Measurements from ENCODE around the gene RBM48. TPM values are rescaled to one million over a fixed set of nuclear protein-coding genes. Genes with fewer than 3 reads are reported as not detected.

Gene RBM48
- total and polyA plus RNA-seq, 9 of the 15 experiments (the other 6 are each of a cell fraction or from before 2014, with no cell fraction given): 9.9 to 35.1 (median 16.3) TPM

- FAIRE-seq (no peak), DNase-seq (ENCODE audit: extremely low read depth in 1 of 4, low spot score in 3 of 4) (no peak), ATAC-seq (no peak)
- H3K27me3 ChIP-seq (ENCODE audit: control insufficient read depth in 2 of 2, insufficient read depth in 2 of 2, low read length in 2 of 2): peaks cover 0 to 16% of the 10 kb centered on the region in 2 experiments; a peak in 3 of 5 replicates
- no peak overlapping the region for H3K4me2 ChIP-seq (ENCODE audit: insufficient read depth, low read length)
- no peaks in the 10 kb centered on the region for H3K79me2 ChIP-seq (ENCODE audit: control insufficient read depth, insufficient read depth, low read length)
- CTCF ChIA-PET (ENCODE audit: low intra/inter-chr PET ratio): no interaction called here
- H4K20me1 ChIP-seq (replicated peaks; ENCODE audit: control insufficient read depth, insufficient read depth, low read length): no peaks in the 10 kb centered on the region
- no peaks in the 10 kb centered on the region for H3K9me3 ChIP-seq (replicated peaks; ENCODE audit: control insufficient read depth, insufficient read depth, low read depth, low read length)
- intact Hi-C loops (cut with micrococcal nuclease): no loop called here
- no peak overlapping the region for H3K4me3 ChIP-seq
- H3K9ac ChIP-seq (ENCODE audit: insufficient read depth in 1 of 2, low read depth in 2 of 2, low read length in 2 of 2): no peak overlapping the region
- H2AFZ ChIP-seq (ENCODE audit: low read depth, low read length): no peak overlapping the region
- H3K36me3 ChIP-seq (ENCODE audit: control insufficient read depth, insufficient read depth, low read length): no peaks in the 10 kb centered on the region
- H3K4me1 ChIP-seq (replicated peaks in 1 of 2; ENCODE audit: control insufficient read depth in 2 of 2, insufficient read depth in 2 of 2, low read length in 2 of 2): peaks cover 0 to 6% of the 10 kb centered on the region in 2 experiments; a peak in 1 of 5 replicates
- no peak overlapping the region for H3K27ac ChIP-seq (ENCODE audit: extremely low read depth, low read depth, low read length)
- in situ Hi-C loops (cut with MboI): no loop called here
- TF ChIP-seq NFE2L1 (tag; IDR thresholded peaks at IDR 0.05; ENCODE audit: borderline replicate concordance, low read depth) (no peak), SMARCA4 (IDR thresholded peaks at IDR 0.05) (no peak), CSDE1 (IDR thresholded peaks at IDR 0.05) (no peak), ZNF165 (CRISPR knock-in tag; IDR thresholded peaks at IDR 0.05; ENCODE audit: borderline replicate concordance) (no peak), PBX2 (CRISPR knock-in tag; IDR thresholded peaks at IDR 0.05; ENCODE audit: low read depth) (no peak), PBX2 (tag; conservative IDR thresholded peaks at IDR 0.05; ENCODE audit: low read depth) (no peak), ZNF696 (CRISPR knock-in tag; conservative IDR thresholded peaks at IDR 0.05) (no peak), WHSC1 (IDR thresholded peaks at IDR 0.05; ENCODE audit: low read length) (no peak), ZNF561 (CRISPR knock-in tag; conservative IDR thresholded peaks at IDR 0.05) (no peak), MCM5 (IDR thresholded peaks at IDR 0.05; ENCODE audit: low read depth) (no peak), NRF1 (conservative IDR thresholded peaks at IDR 0.05 in 1 of 2, IDR thresholded peaks at IDR 0.05 in 1 of 2) (no peak), NR1H2 (CRISPR knock-in tag; IDR thresholded peaks at IDR 0.05) (no peak), HSF4 (CRISPR knock-in tag; IDR thresholded peaks at IDR 0.05; ENCODE audit: borderline replicate concordance) (no peak), SOX6 (IDR thresholded peaks at IDR 0.05) (no peak), ZC3H11A (IDR thresholded peaks at IDR 0.05; ENCODE audit: low read depth, low read length) (no peak), HDAC1 (IDR thresholded peaks at IDR 0.05) (no peak), DIDO1 (tag; IDR thresholded peaks at IDR 0.05; ENCODE audit: low read depth) (no peak), FOXJ2 (tag; IDR thresholded peaks at IDR 0.05) (no peak)
- WGBS (ENCODE audit: insufficient coverage, low coverage, missing lambda C conversion rate): 37% methylated on average over 4 of the region's 4 CpGs
- BruUV-seq (replicated peaks): no TSS peak
- H3K9me1 ChIP-seq (ENCODE audit: control insufficient read depth, insufficient read depth, low read length): no peaks in the 10 kb centered on the region
- POLR2A ChIA-PET: interaction anchor here (1.0 to 2.0 kb wide), 4 partner anchors 10 to 22 kb away, joined by 4 to 8 read pairs (median 4); partner anchors contain the start of genes PEX1 and RBM48
These were observed 21.6 kb downstream of the RBM48 start for GRCh38 chr7:92550194-92550593.
